NT2/D1 (cell line): ENCODE results near the gene MST1.

ENCODE experiments used
- DNase-seq: peaks from one replicate; pipeline ENCODE4 v3.0.0-alpha.2; 2011; ENCODE audit warnings: low read depth, low spot score
- H3K27me3 ChIP-seq: 2 replicates; pipeline ENCODE4 v1.6.0; 2011; ENCODE audit warnings: mild to moderate bottlenecking; ENCODE audit not compliant: insufficient read length, insufficient read depth
- H3K36me3 ChIP-seq: 2 replicates; pipeline ENCODE4 v1.6.1; 2011; ENCODE audit warnings: mild to moderate bottlenecking, low read length, mixed read lengths; ENCODE audit not compliant: insufficient read depth, insufficient read length
- H3K4me1 ChIP-seq: 2 replicates; pipeline ENCODE4 v1.5.1; 2011; ENCODE audit not compliant: insufficient read depth, insufficient read length
- H3K4me3 ChIP-seq: 2 replicates; pipeline ENCODE4 v1.5.1; 2011; ENCODE audit warnings: low read depth; ENCODE audit not compliant: insufficient read length
- H3K9ac ChIP-seq: 2 replicates; pipeline ENCODE4 v1.6.0; 2011; ENCODE audit warnings: low read depth; ENCODE audit not compliant: insufficient read length
- H3K9me3 ChIP-seq: 2 replicates; pipeline ENCODE4 v1.5.1; 2011; ENCODE audit warnings: mild to moderate bottlenecking, low read length; ENCODE audit not compliant: insufficient read depth
- SUZ12 ChIP-seq: IDR thresholded peaks from 2 replicates; pipeline ENCODE4 v1.6.1; 2011; ENCODE audit not compliant: insufficient read length, insufficient read depth; ENCODE audit errors: extremely low read depth
- YY1 ChIP-seq: IDR thresholded peaks from 2 replicates; pipeline ENCODE4 v1.6.1; 2011; ENCODE audit not compliant: insufficient read length, insufficient read depth
- ZNF274 ChIP-seq: IDR thresholded peaks from 2 replicates; pipeline ENCODE4 v1.6.1; 2011; ENCODE audit warnings: mild to moderate bottlenecking, low read depth, low read length

Gene MST1

DNA sequence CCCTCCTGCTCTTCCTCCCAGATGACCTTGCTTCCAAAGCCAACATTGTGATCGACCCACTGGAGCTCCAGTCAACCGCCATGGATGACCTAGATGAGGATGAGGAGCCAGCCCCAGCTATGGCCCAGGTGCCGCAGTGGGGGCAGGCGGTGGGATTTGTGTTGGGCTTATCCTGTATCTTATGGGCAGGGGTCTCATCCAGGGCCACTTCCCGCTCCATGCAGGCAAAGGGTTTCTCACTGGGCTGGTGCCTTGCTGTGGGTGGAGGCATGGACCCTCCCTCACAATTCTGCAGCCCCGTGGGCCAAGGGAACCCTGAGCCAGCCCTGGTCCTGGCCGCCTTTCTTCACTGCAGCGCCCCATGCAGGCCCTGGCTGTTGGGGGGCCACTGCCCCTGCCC, 15.4 kb upstream of the MST1 start:
- Histone ChIP-seq H3K36me3 (peaks cover 75% of the 10 kb centered on the region), H3K4me1 (peaks cover 22% of the 10 kb centered on the region), H3K9me3 (no peaks in the 10 kb centered on the region), H3K4me3 (no peak overlapping the region), H3K9ac (no peak overlapping the region), H3K27me3 (no peaks in the 10 kb centered on the region)
- DNase-seq: no peak
- TF ChIP-seq ZNF274: no peak
- TF ChIP-seq YY1: no peak
- no peak for TF ChIP-seq SUZ12

DNA sequence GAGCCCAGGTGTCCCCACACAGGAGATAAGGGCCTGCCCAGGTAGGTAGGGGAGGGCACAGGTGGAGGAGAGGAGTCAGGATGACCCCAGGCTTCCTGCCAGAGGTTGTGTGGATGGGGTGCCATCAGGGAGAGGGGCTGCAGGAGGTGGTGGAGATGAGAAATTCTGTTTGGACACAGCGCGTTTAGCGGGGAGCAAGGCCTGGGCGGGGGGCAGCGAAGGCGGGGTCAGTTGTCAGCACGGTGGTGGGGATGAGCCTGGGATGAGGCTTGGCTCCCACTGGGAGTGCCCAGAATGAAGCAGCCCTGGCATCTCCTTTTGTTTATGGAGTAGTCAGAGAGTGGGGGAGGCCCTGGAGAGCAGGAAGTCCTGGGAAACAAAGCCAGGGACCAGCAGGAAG, 14.7 kb upstream of the MST1 start:
- TF ChIP-seq ZNF274 (no peak), SUZ12 (no peak), YY1 (no peak)
- peaks cover 25% of the 10 kb centered on the region for H3K4me1 ChIP-seq
- peak overlapping the region; percentile 46 for H3K9ac ChIP-seq
- H3K4me3 ChIP-seq: no peak overlapping the region
- H3K9me3 ChIP-seq: no peaks in the 10 kb centered on the region
- H3K36me3 ChIP-seq: peaks cover 75% of the 10 kb centered on the region
- no peaks in the 10 kb centered on the region for H3K27me3 ChIP-seq
- DNase-seq: no peak

DNA sequence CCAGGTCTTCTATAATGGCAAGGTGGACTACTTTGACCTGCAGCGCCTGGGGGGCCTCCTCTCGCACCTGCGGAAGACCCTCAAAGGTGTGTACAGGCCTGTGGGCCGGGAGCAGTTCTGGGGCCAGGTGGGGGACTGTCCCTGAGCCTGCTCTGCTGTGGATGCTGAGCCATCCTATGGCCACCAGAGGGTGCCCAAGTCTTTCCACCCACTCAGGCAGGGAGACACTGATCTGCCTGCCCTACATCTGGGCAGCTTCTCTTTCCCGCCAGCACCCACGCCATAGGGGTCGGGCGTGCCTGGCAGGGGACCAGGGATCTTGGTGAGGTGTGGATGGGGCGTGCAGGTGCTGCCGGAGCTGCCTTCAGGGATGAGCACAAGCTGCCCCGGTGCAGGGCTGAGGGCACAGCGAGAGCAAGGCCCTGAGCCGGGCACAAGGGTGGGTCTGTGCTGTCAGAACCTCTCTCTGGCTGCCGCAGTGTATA, 14.2 kb upstream of the MST1 start:
- no peaks in the 10 kb centered on the region for H3K27me3 ChIP-seq
- H3K36me3 ChIP-seq: peaks cover 80% of the 10 kb centered on the region
- H3K9ac ChIP-seq: peak overlapping the region; percentile 46
- no peak for TF ChIP-seq SUZ12
- no peak for TF ChIP-seq ZNF274
- no peak for TF ChIP-seq YY1
- H3K4me1 ChIP-seq: peaks cover 29% of the 10 kb centered on the region
- no peak for DNase-seq
- no peak overlapping the region for H3K4me3 ChIP-seq
- no peaks in the 10 kb centered on the region for H3K9me3 ChIP-seq

DNA sequence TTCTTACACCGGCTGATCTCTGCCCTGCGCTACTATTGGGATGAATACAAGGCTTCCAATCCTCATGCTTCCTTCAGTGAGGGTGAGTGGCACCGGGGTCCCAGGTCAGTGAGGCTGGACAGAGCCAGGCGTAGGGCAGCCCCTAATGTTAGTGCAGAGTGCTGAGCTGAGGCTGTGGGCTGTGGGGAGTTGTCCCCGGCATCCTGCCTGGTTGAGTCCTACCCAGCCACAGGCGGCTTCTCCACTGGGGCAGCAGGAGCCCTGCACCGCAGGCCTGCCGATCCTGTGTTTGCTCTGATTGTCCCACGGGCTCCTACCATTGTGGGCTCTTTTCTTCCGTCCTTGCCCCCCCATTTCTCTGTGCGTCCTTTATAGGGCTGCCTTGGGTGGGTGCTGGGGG, 13.4 kb upstream of the MST1 start:
- TF ChIP-seq SUZ12: no peak
- TF ChIP-seq ZNF274: no peak
- TF ChIP-seq YY1: no peak
- no peaks in the 10 kb centered on the region for H3K27me3 ChIP-seq
- peaks cover 29% of the 10 kb centered on the region for H3K4me1 ChIP-seq
- DNase-seq: no peak
- no peak overlapping the region for H3K9ac ChIP-seq
- no peak overlapping the region for H3K4me3 ChIP-seq
- H3K36me3 ChIP-seq: peaks cover 84% of the 10 kb centered on the region
- H3K9me3 ChIP-seq: no peaks in the 10 kb centered on the region

DNA sequence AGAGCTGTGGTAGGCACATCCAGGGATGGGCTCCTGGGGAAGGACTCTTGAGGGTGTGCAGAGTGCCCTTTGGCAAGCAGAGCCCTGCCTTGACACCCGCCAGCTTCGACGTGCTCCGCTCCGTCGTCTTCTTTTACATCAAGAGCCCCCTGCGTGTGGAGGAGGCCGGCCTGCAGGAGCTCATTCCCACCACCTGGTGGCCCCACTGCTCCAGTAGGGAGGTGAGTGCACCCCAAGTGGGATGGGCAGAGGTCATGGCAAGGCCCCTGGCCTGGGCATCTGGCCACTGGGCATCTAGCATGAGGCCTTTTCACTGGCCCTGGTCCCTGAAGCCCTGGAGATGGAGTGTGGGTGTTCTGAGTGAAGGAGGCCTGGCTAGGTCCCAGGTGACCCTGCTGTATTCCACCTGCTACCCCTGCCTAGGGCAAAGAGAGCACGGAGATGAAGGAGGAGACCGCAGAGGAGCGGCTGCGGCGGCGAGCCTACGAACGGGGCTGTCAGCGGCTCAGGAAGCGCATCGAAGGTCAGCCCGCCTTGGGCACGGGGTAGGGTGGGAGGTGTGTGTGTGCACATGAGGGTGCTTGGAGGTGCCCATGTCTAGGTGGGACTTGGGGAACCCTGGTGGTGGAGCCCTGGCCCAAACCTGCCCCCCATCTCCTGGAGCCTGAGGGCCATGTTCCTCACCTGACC, 12.3 kb upstream of the MST1 start:
- no peak for DNase-seq
- peaks cover 27% of the 10 kb centered on the region for H3K4me1 ChIP-seq
- no peaks in the 10 kb centered on the region for H3K27me3 ChIP-seq
- H3K36me3 ChIP-seq: peaks cover 85% of the 10 kb centered on the region
- peak overlapping the region; percentile 39 for H3K9ac ChIP-seq
- TF ChIP-seq ZNF274 (no peak), YY1 (no peak), SUZ12 (no peak)
- H3K4me3 ChIP-seq: no peak overlapping the region
- H3K9me3 ChIP-seq: no peaks in the 10 kb centered on the region

DNA sequence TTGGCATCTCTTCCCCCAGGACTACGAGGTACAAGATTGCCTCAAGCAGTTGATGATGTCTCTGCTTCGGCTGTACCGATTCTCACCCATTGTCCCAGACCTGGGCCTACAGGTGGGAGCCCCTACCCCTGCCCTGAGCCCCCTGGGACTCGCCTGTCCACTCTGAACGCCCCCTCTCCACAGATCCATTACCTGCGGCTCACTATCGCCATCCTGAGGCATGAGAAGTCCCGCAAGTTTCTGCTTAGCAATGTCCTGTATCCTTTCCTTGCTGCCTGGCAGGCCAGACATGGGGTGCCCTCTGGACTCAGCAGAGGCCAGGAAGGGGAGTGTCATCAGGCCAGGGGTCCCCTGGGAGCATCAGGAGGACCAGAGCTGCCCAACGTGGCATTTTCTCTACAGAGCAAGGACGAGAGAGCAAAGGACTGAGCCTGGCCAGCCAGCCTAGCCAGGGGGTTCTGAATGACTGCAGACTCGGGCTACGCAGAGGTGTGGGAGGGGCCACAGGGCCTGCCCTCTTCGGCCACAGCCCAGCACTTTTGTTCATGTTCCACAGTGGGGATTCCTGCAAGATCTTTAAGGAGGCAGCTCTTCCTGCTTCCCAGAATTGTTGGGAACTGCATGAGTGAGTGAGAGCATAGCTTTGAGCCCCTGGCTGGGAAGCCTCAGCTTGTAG, 11.3 kb upstream of the MST1 start:
- peaks cover 76% of the 10 kb centered on the region for H3K36me3 ChIP-seq
- no peaks in the 10 kb centered on the region for H3K9me3 ChIP-seq
- TF ChIP-seq SUZ12 (no peak), YY1 (no peak), ZNF274 (no peak)
- no peak for DNase-seq
- no peaks in the 10 kb centered on the region for H3K27me3 ChIP-seq
- peak overlapping the region; percentile 39 for H3K9ac ChIP-seq
- H3K4me3 ChIP-seq: no peak overlapping the region
- H3K4me1 ChIP-seq: peaks cover 24% of the 10 kb centered on the region

DNA sequence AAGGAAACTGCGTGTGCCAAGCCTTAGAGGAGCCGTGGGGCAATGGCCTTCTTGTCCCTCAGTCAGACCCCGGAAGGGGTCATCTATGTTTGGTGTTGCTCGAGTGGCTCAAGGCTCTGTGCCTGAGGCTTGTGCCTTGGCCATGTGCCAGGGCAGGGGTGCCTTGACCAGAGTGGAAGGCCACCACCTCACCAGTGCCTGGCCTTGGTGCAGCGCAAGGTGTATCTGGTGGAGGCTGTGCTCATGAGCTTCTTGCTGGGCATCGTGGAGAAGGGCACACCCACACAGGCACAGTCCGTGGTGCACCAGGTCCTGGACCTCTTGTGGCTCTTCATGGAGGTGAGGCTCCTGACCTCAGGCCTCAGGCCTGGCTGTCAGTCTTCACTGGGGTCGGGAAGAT, 10.7 kb upstream of the MST1 start:
- Histone ChIP-seq H3K4me1 (peaks cover 24% of the 10 kb centered on the region), H3K9me3 (no peaks in the 10 kb centered on the region), H3K36me3 (peaks cover 70% of the 10 kb centered on the region), H3K27me3 (no peaks in the 10 kb centered on the region), H3K9ac (no peak overlapping the region), H3K4me3 (no peak overlapping the region)
- TF ChIP-seq SUZ12 (no peak), ZNF274 (no peak), YY1 (no peak)
- no peak for DNase-seq
